ACC112 (cell line): ENCODE data around the gene CYP8B1.
"Not testable (repeated sequence)": the region's sequence is repeated elsewhere in the genome, so short reads cannot be mapped to it uniquely, and the experiment has no call there.

Experiments
- H2AFZ ChIP-seq: fragments of 200-600 bp; sonication (generic); one replicate; pipeline ENCODE4 v1.6.0; 2017; ENCODE audit warnings: antibody characterized with exemption, low read length; ENCODE audit not compliant: unreplicated experiment
- H3K27ac ChIP-seq: fragments of 200-600 bp; sonication (generic); 2 replicates; pipeline ENCODE4 v1.5.1; 2014; ENCODE audit warnings: low read depth, mild to moderate bottlenecking, antibody characterized with exemption, low read length, moderate library complexity
- H3K27me3 ChIP-seq: fragments of 200-600 bp; sonication (generic); 2 replicates; pipeline ENCODE4 v1.6.1; 2014; ENCODE audit warnings: mild to moderate bottlenecking, antibody characterized with exemption, low read length, moderate library complexity, mixed read lengths; ENCODE audit not compliant: insufficient read depth
- H3K36me3 ChIP-seq: fragments of 200-600 bp; sonication (generic); 2 replicates; pipeline ENCODE4 v1.6.1; 2016; ENCODE audit warnings: mild to moderate bottlenecking, antibody characterized with exemption, low read length, moderate library complexity, mixed read lengths; ENCODE audit not compliant: insufficient read depth
- H3K4me1 ChIP-seq: fragments of 200-600 bp; sonication (generic); one replicate; pipeline ENCODE4 v1.6.1; 2016; ENCODE audit warnings: low read length, mixed read lengths; ENCODE audit not compliant: insufficient read depth, unreplicated experiment, control insufficient read depth
- H3K4me3 ChIP-seq: fragments of 200-600 bp; sonication (generic); 2 replicates; pipeline ENCODE4 v1.5.1; 2014; ENCODE audit warnings: mild to moderate bottlenecking, low read depth, low read length
- H3K79me2 ChIP-seq: fragments of 200-600 bp; sonication (generic); one replicate; pipeline ENCODE4 v1.6.0; 2016; ENCODE audit warnings: low read length; ENCODE audit not compliant: control insufficient read depth, unreplicated experiment, insufficient read depth

Gene CYP8B1

GRCh38 chr3:42886294-42886822 lies 10.7 kb upstream of the CYP8B1 start:
- no peaks in the 10 kb centered on the region for H3K79me2 ChIP-seq
- H2AFZ ChIP-seq = no peak overlapping the region
- H3K36me3 ChIP-seq = no peaks in the 10 kb centered on the region
- H3K4me3 ChIP-seq = no peak overlapping the region
- no peak overlapping the region for H3K27ac ChIP-seq
- peaks cover 19% of the 10 kb centered on the region for H3K27me3 ChIP-seq
- H3K4me1 ChIP-seq = no peaks in the 10 kb centered on the region

DNA sequence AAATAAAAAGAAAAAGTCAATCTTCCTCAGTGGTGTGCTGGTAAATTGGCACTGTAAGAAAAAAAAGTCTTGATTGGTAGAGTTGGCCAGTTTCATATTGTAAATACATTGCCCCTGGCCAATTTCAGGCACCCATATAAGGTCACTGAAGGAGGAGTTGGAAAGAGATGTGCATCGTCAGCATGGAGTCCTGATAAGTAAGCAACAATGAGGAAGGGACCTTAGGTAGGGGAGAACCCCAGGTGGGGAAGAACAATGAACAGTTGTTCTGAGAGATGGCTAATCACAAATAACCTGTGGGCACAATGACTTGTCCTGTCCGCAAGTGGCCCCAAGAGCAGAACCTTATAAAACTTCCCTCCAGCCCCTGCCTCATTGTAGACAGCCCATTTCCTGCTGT lies 8.6 kb upstream of the CYP8B1 start:
- no peak overlapping the region for H2AFZ ChIP-seq
- no peaks in the 10 kb centered on the region for H3K79me2 ChIP-seq
- H3K27ac ChIP-seq = no peak overlapping the region
- H3K36me3 ChIP-seq = no peaks in the 10 kb centered on the region
- H3K27me3 ChIP-seq = peaks cover 22% of the 10 kb centered on the region
- no peaks in the 10 kb centered on the region for H3K4me1 ChIP-seq
- H3K4me3 ChIP-seq = no peak overlapping the region

DNA sequence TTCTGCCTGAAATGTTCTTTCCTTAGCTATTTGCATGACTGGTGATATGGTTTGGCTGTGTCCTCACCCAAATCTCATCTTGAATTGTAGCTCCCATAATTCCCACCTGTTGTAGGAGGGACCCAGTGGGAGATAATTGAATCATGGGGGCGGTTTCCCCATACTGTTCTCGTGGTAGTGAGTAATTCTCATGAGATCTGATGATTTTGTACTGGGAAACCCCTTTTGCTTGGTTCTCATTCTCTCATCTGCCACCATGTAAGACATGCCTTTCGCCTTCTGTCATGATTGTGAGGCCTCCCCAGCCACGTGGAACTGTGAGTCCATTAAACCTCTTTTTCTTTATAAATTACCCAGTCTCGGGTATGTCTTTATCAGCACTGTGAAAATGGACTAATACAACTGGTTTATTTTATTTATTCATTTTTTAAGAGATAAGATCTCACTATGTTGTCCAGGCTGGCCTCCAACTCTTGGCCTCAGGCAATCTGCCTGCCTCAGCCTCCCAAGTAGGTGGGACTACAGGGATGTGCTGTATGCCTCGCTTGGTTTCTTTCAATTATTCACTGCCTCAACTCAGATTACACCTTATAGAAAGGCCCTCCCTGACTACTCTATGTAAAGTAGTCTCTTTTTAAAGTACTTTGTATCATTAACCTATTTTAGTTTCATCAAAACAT lies 7.7 kb upstream of the CYP8B1 start:
- H2AFZ ChIP-seq, H3K36me3 ChIP-seq, H3K4me1 ChIP-seq, H3K79me2 ChIP-seq, H3K4me3 ChIP-seq, H3K27ac ChIP-seq: not testable (repeated sequence)
- peaks cover 14% of the 10 kb centered on the region for H3K27me3 ChIP-seq

- H2AFZ ChIP-seq = peak overlapping the region; percentile 57
- H3K27ac ChIP-seq = no peak overlapping the region
Measured at GRCh38 chr3:42880601-42881451, 5.1 kb upstream of the CYP8B1 start.

DNA sequence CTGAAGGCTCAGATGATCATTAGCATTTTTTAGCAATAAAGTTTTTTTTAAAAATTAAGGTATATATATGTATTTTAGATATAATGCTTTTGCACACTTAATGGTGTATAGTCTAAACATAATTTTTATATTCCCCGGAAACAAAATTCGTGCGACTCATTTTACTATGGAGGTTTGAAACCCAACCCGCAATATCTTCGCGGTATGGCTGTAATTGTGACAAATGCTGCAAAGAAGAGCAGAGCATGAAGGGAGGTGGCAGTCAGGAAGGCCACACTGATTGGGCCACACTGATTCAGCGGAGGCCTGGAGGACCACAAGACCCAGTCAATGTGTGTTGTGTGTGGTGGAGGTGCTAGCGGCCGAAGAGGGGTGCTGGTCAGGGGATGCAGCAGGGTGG lies 4.5 kb upstream of the CYP8B1 start:
- Histone ChIP-seq H3K27me3 (peaks cover 15% of the 10 kb centered on the region; the same call in 1 of the 2 replicates), H3K36me3 (no peaks in the 10 kb centered on the region), H2AFZ (no peak overlapping the region), H3K27ac (no peak overlapping the region), H3K4me1 (no peaks in the 10 kb centered on the region), H3K4me3 (peak overlapping the region; percentile 70; the same call in 1 of the 2 replicates), H3K79me2 (no peaks in the 10 kb centered on the region)

More at GRCh38 chr3:42880601-42881451, 5.1 kb upstream of the CYP8B1 start:
- Histone ChIP-seq H3K79me2 (no peaks in the 10 kb centered on the region), H3K4me3 (peak overlapping the region; percentile 70), H3K27me3 (peaks cover 11% of the 10 kb centered on the region; the same call in 1 of the 2 replicates), H3K36me3 (no peaks in the 10 kb centered on the region), H3K4me1 (no peaks in the 10 kb centered on the region)

GRCh38 chr3:42877881-42878280 lies 2.2 kb upstream of the CYP8B1 start:
- Histone ChIP-seq H3K4me3 (no peak overlapping the region), H2AFZ (no peak overlapping the region), H3K4me1 (no peaks in the 10 kb centered on the region), H3K27ac (no peak overlapping the region), H3K36me3 (no peaks in the 10 kb centered on the region), H3K79me2 (no peaks in the 10 kb centered on the region), H3K27me3 (peaks cover 20% of the 10 kb centered on the region; the same call in 1 of the 2 replicates)

DNA sequence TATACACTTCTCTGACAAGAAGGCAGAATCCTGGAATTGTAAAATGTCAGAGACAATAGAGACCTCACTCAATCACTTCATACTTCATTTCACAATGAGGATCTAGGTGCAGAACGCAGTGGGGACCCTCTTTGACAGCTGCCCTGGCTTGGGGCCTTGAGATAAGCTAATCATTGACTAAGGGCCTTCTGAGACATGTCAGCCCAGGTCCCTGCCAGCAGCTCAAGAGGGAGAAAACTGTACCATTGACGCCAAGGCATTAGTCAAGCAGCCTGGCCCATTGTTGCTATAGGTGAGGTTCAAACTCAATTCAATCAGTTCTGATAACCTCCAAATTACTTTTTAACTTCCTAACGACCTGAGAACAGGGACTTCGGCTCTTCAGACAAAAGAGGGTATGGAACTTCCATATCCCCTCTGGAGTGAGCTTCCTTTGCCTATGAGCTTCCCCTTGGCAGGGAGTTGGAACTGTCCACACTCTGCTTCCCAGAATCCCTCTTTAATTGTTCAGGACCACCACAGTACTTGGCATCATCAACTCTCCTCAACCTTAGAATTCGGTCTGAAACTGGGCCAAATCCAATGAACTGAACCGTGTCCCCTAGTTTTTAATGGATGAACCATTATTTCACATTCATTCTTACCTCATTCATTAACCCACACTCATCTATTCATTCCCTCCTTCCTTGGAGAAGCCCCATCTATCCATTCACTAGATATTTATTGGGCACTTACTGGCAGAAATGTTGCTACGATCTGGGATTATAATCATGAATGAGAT lies 1.5 kb upstream of the CYP8B1 start:
- Histone ChIP-seq H3K4me3 (no peak overlapping the region), H3K4me1 (no peaks in the 10 kb centered on the region), H3K27me3 (peaks cover 26% of the 10 kb centered on the region; the same call in 1 of the 2 replicates), H3K27ac (no peak overlapping the region), H3K79me2 (no peaks in the 10 kb centered on the region), H3K36me3 (no peaks in the 10 kb centered on the region), H2AFZ (no peak overlapping the region)

DNA sequence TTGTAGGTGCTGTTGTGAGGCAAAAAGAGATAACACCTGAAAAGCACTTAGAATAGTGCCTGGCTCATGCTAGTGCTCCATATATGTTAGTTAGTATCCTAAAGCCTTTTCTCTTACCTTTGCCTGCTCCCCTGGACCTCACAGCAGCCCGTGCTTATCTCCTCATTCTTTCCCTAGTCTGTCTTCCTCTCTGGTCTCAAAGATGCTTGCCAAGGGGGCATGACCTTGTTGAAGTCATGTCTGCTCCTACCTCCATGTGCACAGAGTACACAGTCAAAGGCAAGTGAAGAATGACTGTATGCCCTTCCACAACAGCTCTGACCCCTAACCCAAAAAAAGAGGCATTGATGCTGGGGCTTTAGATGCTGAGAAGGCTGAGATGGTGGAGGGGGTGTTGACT lies 722 bp upstream of the CYP8B1 start:
- no peaks in the 10 kb centered on the region for H3K4me1 ChIP-seq
- no peak overlapping the region for H3K4me3 ChIP-seq
- no peaks in the 10 kb centered on the region for H3K36me3 ChIP-seq
- H3K27me3 ChIP-seq = peaks cover 31% of the 10 kb centered on the region; the same call in 1 of the 2 replicates
- H2AFZ ChIP-seq = no peak overlapping the region
- H3K27ac ChIP-seq = no peak overlapping the region
- H3K79me2 ChIP-seq = no peaks in the 10 kb centered on the region

DNA sequence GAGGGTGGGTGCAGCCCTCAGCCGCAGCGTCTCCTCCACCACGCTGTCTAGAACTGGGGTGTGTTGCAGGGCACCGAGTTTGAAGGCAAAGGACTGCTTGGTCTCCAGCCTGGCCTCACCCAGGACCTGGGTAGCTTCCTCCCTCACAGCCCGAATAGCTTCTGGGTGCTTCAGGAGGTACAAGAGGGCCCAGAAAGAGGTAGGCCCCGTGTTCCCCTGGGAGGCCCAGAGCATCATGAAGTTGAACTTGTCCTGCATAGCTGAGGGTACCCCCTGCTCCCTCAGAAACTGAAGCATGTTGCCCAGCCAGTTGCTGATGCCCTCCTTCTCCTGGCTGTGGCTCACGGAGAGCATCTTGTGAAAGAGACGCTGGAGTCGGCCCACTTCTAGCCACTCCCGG lies 930 bp downstream of the CYP8B1 start:
- H3K4me3 ChIP-seq = no peak overlapping the region
- no peaks in the 10 kb centered on the region for H3K79me2 ChIP-seq
- H3K4me1 ChIP-seq = no peaks in the 10 kb centered on the region
- H3K27me3 ChIP-seq = peaks cover 36% of the 10 kb centered on the region; the same call in 1 of the 2 replicates
- no peak overlapping the region for H2AFZ ChIP-seq
- no peaks in the 10 kb centered on the region for H3K36me3 ChIP-seq
- H3K27ac ChIP-seq = no peak overlapping the region

- H3K4me3 ChIP-seq = no peak overlapping the region
- H2AFZ ChIP-seq = no peak overlapping the region
- no peak overlapping the region for H3K27ac ChIP-seq
- H3K27me3 ChIP-seq = peaks cover 40% of the 10 kb centered on the region
- no peaks in the 10 kb centered on the region for H3K79me2 ChIP-seq
- no peaks in the 10 kb centered on the region for H3K4me1 ChIP-seq
- H3K36me3 ChIP-seq = no peaks in the 10 kb centered on the region
Measured at GRCh38 chr3:42873221-42873982, 2.3 kb downstream of the CYP8B1 start.
